Adrenal gland (tissue), 12 donors: Measurements from ENCODE around the gene ATXN10. TPM values are rescaled to one million over a fixed set of nuclear protein-coding genes. Genes with fewer than 3 reads are reported as not detected.

Experiments used
- DNase-seq, 7 donors: peaks; one replicate each; pipeline ENCODE4 v3.0.0-alpha.2; 2019 to 2020
- H3K27ac ChIP-seq, 5 donors: fragments of 200-600 bp; sonication (generic) in 4 of 5; 1 replicate in 3 of 5; 2 replicates in 2 of 5; pipeline versions ENCODE4 v1.5.1 to v1.8.0; 2016 to 2020; ENCODE audit warnings: mild to moderate bottlenecking in 1 of 5
- H3K27me3 ChIP-seq: fragments of 200-600 bp; 2 replicates; pipeline ENCODE4 v1.8.0; 2021
- H3K36me3 ChIP-seq, 2 donors: fragments of 200-600 bp; replicated peaks in 1 of 2; 1 replicate in 1 of 2; 2 replicates in 1 of 2; pipeline versions ENCODE4 v1.5.1 to v1.8.0; 2018 to 2022
- H3K4me1 ChIP-seq, 2 donors: fragments of 200-600 bp; replicated peaks in 1 of 2; 1 replicate in 1 of 2; 2 replicates in 1 of 2; pipeline versions ENCODE4 v1.5.1 to v1.8.0; 2018 to 2021
- H3K4me3 ChIP-seq, 4 donors: fragments of 200-600 bp; sonication (generic) in 3 of 4; one replicate each; pipeline ENCODE4 v1.5.1; 2016 to 2018
- H3K9me3 ChIP-seq, 3 donors: fragments of 200-600 bp; sonication (generic) in 1 of 3; replicated peaks in 1 of 3; 1 replicate in 2 of 3; 2 replicates in 1 of 3; pipeline versions ENCODE4 v1.5.1 to v1.8.0; 2016 to 2021
- CTCF ChIP-seq, 6 experiments: fragments of 450-650 bp in 4 of 6; fragments of 200-600 bp in 2 of 6; sonication (generic) in 1 of 6; IDR thresholded peaks; 1 replicate in 5 of 6; 2 replicates in 1 of 6; pipeline versions ENCODE4 v1.5.1 to v1.8.0; 2016 to 2021; ENCODE audit warnings: antibody characterized with exemption in 6 of 6, mild to moderate bottlenecking in 2 of 6, moderate library complexity in 1 of 6
- POLR2A ChIP-seq, 2 donors: fragments of 450-650 bp; IDR thresholded peaks; one replicate each; pipeline ENCODE4 v1.6.1; 2017; ENCODE audit warnings: antibody characterized with exemption in 2 of 2, mild to moderate bottlenecking in 2 of 2, moderate library complexity in 1 of 2
- WGBS, 4 donors: extraction: QIAGEN DNeasy Blood & Tissue Kit in 2 of 4; methylation state at CpG; one replicate each; pipeline versions ENCODE4 v1.1.5 to v1.1.7; 2013 to 2017; 5-methylcytosine and 5-hydroxymethylcytosine counted together
- intact Hi-C, 2 donors: fragments of 100-400 bp; cut with DNase I; formaldehyde crosslinking; loops; one replicate each; pipeline versions ENCODE4 v1.14.1 to v1.15.0; 2022 to 2023
- polyA plus RNA-seq, 3 donors: library from polyadenylated mRNA; stranded (reverse); fragments of 200-250 nt in 2 of 3; fragments of 350-450 nt in 1 of 3; fragmentation: Illumina TruSeq in 1 of 3; extraction: RNeasy Lipid Tissue Mini Kit (QIAGEN cat#74804) in 1 of 3; gene quantifications; one replicate each; pipeline ENCODE4 v1.2.3, GENCODE V29; 2013 to 2014
- total RNA-seq, 9 donors: library from RNA; depleted of rRNA in 4 of 9; stranded (reverse); fragments of >200 nt in 4 of 9; fragments of 120-200 nt in 1 of 9; fragmentation: NEBNext Ultra II Directional in 1 of 9; extraction: Animal tissue kit (Norgen Biotek cat#: 25700) in 1 of 9; gene quantifications; one replicate each; pipeline versions ENCODE4 v1.1.0 to v1.2.4, GENCODE V29; 2013 to 2023
- donor health status: healthy with polysubstance abuse.
- donor health status: Bipolar disorder and iron deficiency.
- donor health status: DM: yes; HTN: yes; CAD: no.
- donor health status: DM: no; HTN: no; CAD: no.
- donor health status: DM: no; HTN: no; CAD: no.
- donor health status: DM: yes; HTN: yes; CAD: no.

Gene ATXN10
- total and polyA plus RNA-seq, 12 donors = 21.2 to 306 (median 165) TPM

GRCh38 chr22:45831394-45831793 is 159.8 kb downstream of the ATXN10 start:
- WGBS, 4 donors = 73 to 79% (median 75%) methylated on average over 2 of the region's 2 CpGs

GRCh38 chr22:45832180-45832579 is 160.5 kb downstream of the ATXN10 start:
- no peak overlapping the region for H3K4me3 ChIP-seq
- intact Hi-C loops = loop anchor here in 1 of 2 donors (10.0 kb wide), 1 partner anchor 187 kb away; no protein-coding TSS in a partner anchor
- no peaks in the 10 kb centered on the region for H3K27me3 ChIP-seq
- WGBS, 4 donors = 87 to 96% (median 92%) methylated on average over 2 of the region's 2 CpGs
- no peaks in the 10 kb centered on the region for H3K9me3 ChIP-seq
- TF ChIP-seq CTCF (IDR thresholded peaks at IDR 0.05) (no peak), POLR2A (IDR thresholded peaks at IDR 0.05) (no peak)
- H3K36me3 ChIP-seq = no peaks in the 10 kb centered on the region
- peaks cover 4% of the 10 kb centered on the region in 2 donors for H3K4me1 ChIP-seq
- no peak for DNase-seq
- no peak overlapping the region for H3K27ac ChIP-seq

More at GRCh38 chr22:45831394-45831793, 159.8 kb downstream of the ATXN10 start:
- H3K27ac ChIP-seq = no peak overlapping the region
- no peaks in the 10 kb centered on the region for H3K27me3 ChIP-seq
- peaks cover 4% of the 10 kb centered on the region in 2 donors for H3K4me1 ChIP-seq
- TF ChIP-seq CTCF (IDR thresholded peaks at IDR 0.05) (peak; percentile 15 to 50 (median 44)), POLR2A (IDR thresholded peaks at IDR 0.05) (no peak)
- H3K9me3 ChIP-seq = no peaks in the 10 kb centered on the region
- DNase-seq = no peak
- intact Hi-C loops = loop anchor here in 1 of 2 donors (10.0 kb wide), 1 partner anchor 187 kb away; no protein-coding TSS in a partner anchor
- no peak overlapping the region for H3K4me3 ChIP-seq
- no peaks in the 10 kb centered on the region for H3K36me3 ChIP-seq

GRCh38 chr22:45832959-45833580 is 161.4 kb downstream of the ATXN10 start:
- Histone ChIP-seq H3K36me3 (no peaks in the 10 kb centered on the region), H3K27ac (no peak overlapping the region), H3K4me3 (no peak overlapping the region), H3K4me1 (peaks cover 4% of the 10 kb centered on the region in 2 donors), H3K27me3 (no peaks in the 10 kb centered on the region), H3K9me3 (no peaks in the 10 kb centered on the region)
- no peak for TF ChIP-seq POLR2A (IDR thresholded peaks at IDR 0.05)
- no peak for TF ChIP-seq CTCF (IDR thresholded peaks at IDR 0.05)
- WGBS, 4 donors = 87 to 98% (median 92%) methylated on average over 8 of the region's 8 CpGs
- intact Hi-C loops = loop anchor here in 1 of 2 donors (10.0 kb wide), 1 partner anchor 188 kb away; no protein-coding TSS in a partner anchor
- DNase-seq = no peak

GRCh38 chr22:45833613-45834012 is 162.0 kb downstream of the ATXN10 start:
- no peak overlapping the region for H3K27ac ChIP-seq
- DNase-seq = no peak
- WGBS, 4 donors = 83 to 89% (median 88%) methylated on average over 14 of the region's 14 CpGs
- intact Hi-C loops = loop anchor here in 1 of 2 donors (10.0 kb wide), 1 partner anchor 189 kb away; no protein-coding TSS in a partner anchor
- H3K36me3 ChIP-seq = no peaks in the 10 kb centered on the region
- H3K9me3 ChIP-seq = no peaks in the 10 kb centered on the region
- TF ChIP-seq POLR2A (IDR thresholded peaks at IDR 0.05) (no peak), CTCF (IDR thresholded peaks at IDR 0.05) (no peak)
- H3K27me3 ChIP-seq = no peaks in the 10 kb centered on the region
- peaks cover 4% of the 10 kb centered on the region in 2 donors for H3K4me1 ChIP-seq
- no peak overlapping the region for H3K4me3 ChIP-seq
